Erythroblast (primary cell): ENCODE measurements around the gene PPFIBP2.

Source experiments
- GATA1 ChIP-seq: IDR thresholded peaks from 2 replicates; pipeline ENCODE4 v1.6.1; 2011; ENCODE audit warnings: low read depth, mild to moderate bottlenecking, control low read depth, low read length, moderate library complexity
- POLR2A ChIP-seq: IDR thresholded peaks from 2 replicates; pipeline ENCODE4 v1.6.1; 2011; ENCODE audit warnings: mild to moderate bottlenecking, low read length

- TF ChIP-seq POLR2A (no peak), GATA1 (no peak)
Observed at GRCh38 chr11:7593481-7593880, 79.7 kb downstream of the PPFIBP2 start.
